Heart left ventricle (tissue), 16 donors: Measurements from ENCODE around the gene ATAD5. TPM values are rescaled to one million over a fixed set of nuclear protein-coding genes. Genes with fewer than 3 reads are reported as not detected.

ENCODE experiments used
- ATAC-seq, 4 donors: fragments of 200-7000 bp; cut with Tn5 transposase; one replicate each; pipeline ENCODE4 v1.9.1; 2020 to 2022; ENCODE audit warnings: moderate library complexity in 4 of 4, mild to moderate bottlenecking in 3 of 4, moderate number of reproducible peaks in 1 of 4
- DNase-seq, 5 donors: peaks; one replicate each; pipeline ENCODE4 v3.0.0-alpha.2; 2020
- H3K27ac ChIP-seq, 12 donors: fragments of 200-600 bp; sonication (generic) in 4 of 12; one replicate each; pipeline versions ENCODE4 v1.5.0 to v1.8.0; 2016 to 2022; ENCODE audit warnings: mild to moderate bottlenecking in 2 of 12
- H3K27me3 ChIP-seq, 9 donors: fragments of 200-600 bp; sonication (generic) in 2 of 9; one replicate each; pipeline versions ENCODE4 v1.5.1 to v1.8.0; 2016 to 2022; ENCODE audit warnings: mild to moderate bottlenecking in 3 of 9
- H3K36me3 ChIP-seq, 9 donors: fragments of 200-600 bp; sonication (generic) in 2 of 9; one replicate each; pipeline versions ENCODE4 v1.5.0 to v1.8.0; 2018 to 2022; ENCODE audit warnings: mild to moderate bottlenecking in 2 of 9
- H3K4me1 ChIP-seq, 12 donors: fragments of 200-600 bp; sonication (generic) in 4 of 12; one replicate each; pipeline versions ENCODE4 v1.5.0 to v1.8.0; 2016 to 2022; ENCODE audit warnings: mild to moderate bottlenecking in 3 of 12
- H3K4me3 ChIP-seq, 12 donors: fragments of 200-600 bp; sonication (generic) in 4 of 12; one replicate each; pipeline versions ENCODE4 v1.5.0 to v1.8.0; 2017 to 2022; ENCODE audit warnings: mild to moderate bottlenecking in 9 of 12, moderate library complexity in 4 of 12
- H3K9me3 ChIP-seq, 12 donors: fragments of 200-600 bp; sonication (generic) in 4 of 12; one replicate each; pipeline versions ENCODE4 v1.5.0 to v1.8.0; 2016 to 2022; ENCODE audit warnings: mild to moderate bottlenecking in 1 of 12
- CTCF ChIP-seq, 12 donors: fragments of 200-600 bp; sonication (generic) in 4 of 12; IDR thresholded peaks; one replicate each; pipeline versions ENCODE4 v1.5.0 to v1.8.0; 2018 to 2022; ENCODE audit warnings: antibody characterized with exemption in 12 of 12, mild to moderate bottlenecking in 5 of 12
- POLR2A ChIP-seq, 2 donors: fragments of 450-650 bp; IDR thresholded peaks; one replicate each; pipeline ENCODE4 v1.6.1; 2017; ENCODE audit warnings: antibody characterized with exemption in 2 of 2, mild to moderate bottlenecking in 2 of 2, moderate library complexity in 2 of 2
- WGBS, 4 donors: extraction: QIAGEN DNeasy Blood & Tissue Kit in 2 of 4; methylation state at CpG; one replicate each; pipeline versions ENCODE4 v1.1.5 to v1.1.7; 2013 to 2018; 5-methylcytosine and 5-hydroxymethylcytosine counted together
- intact Hi-C, 10 donors: fragments of 100-400 bp; cut with DNase I; formaldehyde crosslinking; loops; one replicate each; pipeline versions ENCODE4 v1.11.1 to v1.14.2; 2022
- polyA plus RNA-seq, 2 donors: library from polyadenylated mRNA; stranded (reverse); fragments of 200-250 nt; gene quantifications; one replicate each; pipeline ENCODE4 v1.2.3, GENCODE V29; 2013
- total RNA-seq, 9 donors: library from RNA; depleted of rRNA in 2 of 9; stranded (reverse); fragments of >200 nt in 2 of 9; fragmentation: NEBNext Ultra II Directional in 3 of 9; extraction: Animal tissue kit (Norgen Biotek cat#: 25700) in 3 of 9; gene quantifications; one replicate each; pipeline versions ENCODE4 v1.1.0 to v1.2.4, GENCODE V29; 2016 to 2023
- donor health status: ischemic (EF 13 %, LVEDD 7.1; RV severe dilation, severe dysfunction).
- donor health status: healthy with polysubstance abuse.
- donor health status: DM: no; HTN: yes; CAD: no.
- donor health status: DM: no; HTN: no; CAD: no.
- donor health status: ischemic (EF 25% LVEDD 6.9; RV normal size, moderate dysfunction).
- donor health status: ischemic (EF 25% LVEDD 5.7; RV mildly dilated, moderate dysfunction).
- donor health status: healthy.
- donor health status: DM: yes; HTN: yes; CAD: no.
- donor health status: ischemic (EF 35%, LVEDD 5.7; RV mildly dilated, moderate dysfunction).
- donor health status: nonischemic (EF 11% LVEDD 7.7; RV severe dilation, severe dysfunction).
- donor health status: DM: yes; HTN: yes; CAD: no.
- donor health status: PGD.
- donor health status: ischemic (EF 29% LVEDD 5.4; RV normal size, mild dysfunction).
- donor health status: nonischemic (EF 23%, LVEDD 6.1; RV moderate dilation, normal function).

The ATAD5 gene
- total and polyA plus RNA-seq, 11 donors, result 0.25 to 2.5 (median 0.40) TPM

- DNase-seq (no peak), ATAC-seq (no peak)
- 96 to 99% (median 98%) methylated on average over 6 of the region's 6 CpGs for WGBS, 4 donors
- Histone ChIP-seq H3K4me1 (no peaks in the 10 kb centered on the region), H3K36me3 (peaks cover 0 to 29% (median 0%) of the 10 kb centered on the region in 9 donors), H3K9me3 (no peaks in the 10 kb centered on the region), H3K27ac (no peak overlapping the region), H3K27me3 (no peaks in the 10 kb centered on the region), H3K4me3 (no peak overlapping the region)
- TF ChIP-seq POLR2A (IDR thresholded peaks at IDR 0.05) (no peak), CTCF (IDR thresholded peaks at IDR 0.05) (no peak)
- intact Hi-C loops, result no loop called here
Measured at GRCh38 chr17:30869005-30869404, 37.2 kb downstream of the ATAD5 start.

- Histone ChIP-seq H3K27ac (no peak overlapping the region), H3K36me3 (peaks cover 0 to 18% (median 0%) of the 10 kb centered on the region in 9 donors), H3K4me1 (no peaks in the 10 kb centered on the region), H3K27me3 (no peaks in the 10 kb centered on the region), H3K4me3 (no peak overlapping the region), H3K9me3 (no peaks in the 10 kb centered on the region)
- 95 to 99% (median 96%) methylated on average over 5 of the region's 5 CpGs for WGBS, 4 donors
- TF ChIP-seq CTCF (IDR thresholded peaks at IDR 0.05) (no peak), POLR2A (IDR thresholded peaks at IDR 0.05) (no peak)
- ATAC-seq (no peak), DNase-seq (no peak)
- intact Hi-C loops, result no loop called here
Measured at GRCh38 chr17:30886187-30886586, 54.4 kb downstream of the ATAD5 start.

- no peaks in the 10 kb centered on the region for H3K27me3 ChIP-seq
- DNase-seq (no peak), ATAC-seq (no peak)
- intact Hi-C loops, result no loop called here
- TF ChIP-seq CTCF (IDR thresholded peaks at IDR 0.05) (no peak), POLR2A (IDR thresholded peaks at IDR 0.05) (no peak)
- no peak overlapping the region for H3K27ac ChIP-seq
- 71 to 86% (median 83%) methylated on average over 3 of the region's 3 CpGs for WGBS, 4 donors
- H3K4me3 ChIP-seq, result no peak overlapping the region
- no peaks in the 10 kb centered on the region for H3K4me1 ChIP-seq
- H3K36me3 ChIP-seq, result peaks cover 0 to 47% (median 28%) of the 10 kb centered on the region in 9 donors
- no peaks in the 10 kb centered on the region for H3K9me3 ChIP-seq
Measured at GRCh38 chr17:30894236-30894635, 62.5 kb downstream of the ATAD5 start.

- intact Hi-C loops, result no loop called here
- TF ChIP-seq POLR2A (IDR thresholded peaks at IDR 0.05), result no peak
- no peak for TF ChIP-seq CTCF (IDR thresholded peaks at IDR 0.05)
- Histone ChIP-seq H3K9me3 (no peaks in the 10 kb centered on the region), H3K27me3 (no peaks in the 10 kb centered on the region), H3K36me3 (peaks cover 0 to 78% (median 59%) of the 10 kb centered on the region in 9 donors), H3K4me3 (no peak overlapping the region), H3K4me1 (no peaks in the 10 kb centered on the region), H3K27ac (no peak overlapping the region)
- ATAC-seq, result no peak
- no peak for DNase-seq
- 91 to 98% (median 96%) methylated on average over 5 of the region's 5 CpGs for WGBS, 4 donors
Measured at GRCh38 chr17:30897311-30897710, 65.5 kb downstream of the ATAD5 start.
